ENCODE results near the gene TMCC1.

The TMCC1 gene

GRCh38 chr3:129599607-129600006, 293.9 kb downstream of the TMCC1 start:
- peaks cover 4% of the 10 kb centered on the region for H3K36me3 ChIP-seq (ENCODE audit: control insufficient read depth, insufficient read depth, low read length, severe bottlenecking)
- H3K4me1 ChIP-seq (ENCODE audit: control insufficient read depth, insufficient read depth, low read length) = peaks cover 94% of the 10 kb centered on the region
- peak; percentile 47 for DNase-seq (ENCODE audit: low read depth)
- H3K27me3 ChIP-seq (replicated peaks; ENCODE audit: control insufficient read depth, insufficient read depth, low read length) = no peaks in the 10 kb centered on the region
- peak overlapping the region; percentile 87 for H3K9ac ChIP-seq (ENCODE audit: low read length)
- H3K4me3 ChIP-seq (ENCODE audit: low read length) = peak overlapping the region; percentile 46
- no peaks in the 10 kb centered on the region for H3K9me3 ChIP-seq (ENCODE audit: control insufficient read depth, low read length)

GRCh38 chr3:129599073-129599472, 294.4 kb downstream of the TMCC1 start:
- Histone ChIP-seq H3K4me3 (ENCODE audit: low read length) (peak overlapping the region; percentile 12), H3K27me3 (replicated peaks; ENCODE audit: control insufficient read depth, insufficient read depth, low read length) (no peaks in the 10 kb centered on the region), H3K4me1 (ENCODE audit: control insufficient read depth, insufficient read depth, low read length) (peaks cover 95% of the 10 kb centered on the region), H3K36me3 (ENCODE audit: control insufficient read depth, insufficient read depth, low read length, severe bottlenecking) (peaks cover 5% of the 10 kb centered on the region), H3K9ac (ENCODE audit: low read length) (peak overlapping the region; percentile 87), H3K9me3 (ENCODE audit: control insufficient read depth, low read length) (no peaks in the 10 kb centered on the region)
- DNase-seq (ENCODE audit: low read depth) = no peak

GRCh38 chr3:129598484-129598883, 295.0 kb downstream of the TMCC1 start:
- H3K9ac ChIP-seq (ENCODE audit: low read length) = peak overlapping the region; percentile 87
- H3K9me3 ChIP-seq (ENCODE audit: control insufficient read depth, low read length) = no peaks in the 10 kb centered on the region
- H3K36me3 ChIP-seq (ENCODE audit: control insufficient read depth, insufficient read depth, low read length, severe bottlenecking) = peaks cover 9% of the 10 kb centered on the region
- peak overlapping the region; percentile 66 for H3K4me3 ChIP-seq (ENCODE audit: low read length)
- H3K27me3 ChIP-seq (replicated peaks; ENCODE audit: control insufficient read depth, insufficient read depth, low read length) = no peaks in the 10 kb centered on the region
- peaks cover 97% of the 10 kb centered on the region for H3K4me1 ChIP-seq (ENCODE audit: control insufficient read depth, insufficient read depth, low read length)
- DNase-seq (ENCODE audit: low read depth) = no peak

- peak; percentile 35 for DNase-seq (ENCODE audit: low read depth)
- peaks cover 100% of the 10 kb centered on the region for H3K4me1 ChIP-seq (ENCODE audit: control insufficient read depth, insufficient read depth, low read length)
- peak overlapping the region; percentile 66 for H3K4me3 ChIP-seq (ENCODE audit: low read length)
- H3K36me3 ChIP-seq (ENCODE audit: control insufficient read depth, insufficient read depth, low read length, severe bottlenecking) = peaks cover 9% of the 10 kb centered on the region
- H3K27me3 ChIP-seq (replicated peaks; ENCODE audit: control insufficient read depth, insufficient read depth, low read length) = no peaks in the 10 kb centered on the region
- H3K9ac ChIP-seq (ENCODE audit: low read length) = peak overlapping the region; percentile 87
- no peaks in the 10 kb centered on the region for H3K9me3 ChIP-seq (ENCODE audit: control insufficient read depth, low read length)
Measured at GRCh38 chr3:129598000-129598381, 295.5 kb downstream of the TMCC1 start.

Data from adipocyte (in vitro differentiated cells).